T-helper 2 cell treated with Interferon-gamma antibody and Interleukin-4, amounts not matched to agents 5 μg/mL and 100 μg/mL, for 36 hours (primary cell): ENCODE measurements around the gene TSPAN31.

Source experiments
- DNase-seq: peaks from one replicate; pipeline ENCODE4 v3.0.0; 2021; ENCODE audit warnings: low spot score
- H3K27ac Mint-ChIP-seq: one replicate; pipeline ENCODE4 v1.8.0; 2021; ENCODE audit warnings: mild to moderate bottlenecking, mixed read lengths
- H3K27me3 Mint-ChIP-seq: one replicate; pipeline ENCODE4 v1.8.0; 2021; ENCODE audit warnings: low read depth, mixed read lengths
- H3K36me3 Mint-ChIP-seq: one replicate; pipeline ENCODE4 v1.8.0; 2021; ENCODE audit warnings: low read depth, mixed read lengths
- H3K4me1 Mint-ChIP-seq: one replicate; pipeline ENCODE4 v1.8.0; 2021; ENCODE audit warnings: low read depth, mixed read lengths
- H3K4me3 Mint-ChIP-seq: one replicate; pipeline ENCODE4 v1.8.0; 2022; ENCODE audit warnings: mild to moderate bottlenecking, moderate library complexity, mixed read lengths
- H3K9me3 Mint-ChIP-seq: one replicate; pipeline ENCODE4 v1.8.0; 2021; ENCODE audit warnings: mixed read lengths

Gene TSPAN31

DNA sequence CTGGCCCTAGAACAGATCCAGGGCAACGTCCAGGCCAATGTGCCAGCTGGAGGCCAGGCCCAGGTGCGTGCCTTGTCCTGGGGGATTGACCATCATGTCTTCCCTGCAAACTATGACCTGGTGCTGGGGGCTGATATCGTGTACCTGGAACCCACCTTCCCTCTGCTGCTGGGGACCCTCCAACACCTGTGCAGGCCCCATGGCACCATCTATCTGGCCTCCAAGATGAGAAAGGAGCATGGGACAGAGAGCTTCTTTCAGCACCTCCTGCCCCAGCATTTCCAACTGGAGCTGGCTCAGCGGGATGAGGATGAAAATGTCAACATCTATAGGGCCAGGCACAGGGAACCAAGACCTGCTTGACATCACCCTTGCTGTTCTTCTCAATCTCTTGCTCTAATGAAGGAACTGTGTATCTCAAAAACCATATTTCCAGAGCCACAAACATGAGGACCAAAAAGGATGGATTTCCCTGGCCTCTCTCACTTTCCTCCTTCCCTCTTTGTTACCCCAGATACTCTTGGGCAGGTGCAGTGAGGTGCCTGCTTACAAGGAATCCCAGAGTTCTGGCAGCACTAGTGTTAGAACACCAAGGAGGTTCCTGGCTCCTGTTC, 35.6 kb downstream of the TSPAN31 start:
- H3K36me3 Mint-ChIP-seq, result peaks cover 13% of the 10 kb centered on the region
- no peaks in the 10 kb centered on the region for H3K9me3 Mint-ChIP-seq
- H3K27me3 Mint-ChIP-seq, result no peaks in the 10 kb centered on the region
- H3K4me3 Mint-ChIP-seq, result no peak overlapping the region
- no peak for DNase-seq
- no peak overlapping the region for H3K27ac Mint-ChIP-seq
- H3K4me1 Mint-ChIP-seq, result peaks cover 18% of the 10 kb centered on the region

DNA sequence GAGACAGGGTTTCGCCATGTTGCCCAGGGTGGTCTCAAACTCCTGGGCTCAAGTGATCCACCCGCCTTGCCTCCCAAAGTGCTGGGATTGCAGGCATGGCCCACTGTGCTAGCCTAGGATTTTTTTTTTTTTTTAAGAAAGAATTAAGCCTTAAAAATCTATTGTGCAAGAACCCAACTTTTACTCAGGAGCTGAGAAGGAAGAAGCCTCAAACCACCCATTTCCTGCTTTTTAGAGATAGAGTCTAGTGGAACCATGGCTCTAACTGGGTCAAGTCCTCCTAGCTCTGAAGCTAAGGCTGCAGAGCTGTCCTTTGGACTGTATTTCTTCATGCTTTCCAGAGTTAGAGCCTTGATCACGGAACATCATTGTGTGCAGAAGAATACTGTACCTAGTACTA, 36.4 kb downstream of the TSPAN31 start:
- peak overlapping the region; percentile 76 for H3K27ac Mint-ChIP-seq
- no peak for DNase-seq
- peaks cover 14% of the 10 kb centered on the region for H3K36me3 Mint-ChIP-seq
- H3K27me3 Mint-ChIP-seq, result no peaks in the 10 kb centered on the region
- H3K4me3 Mint-ChIP-seq, result no peak overlapping the region
- no peaks in the 10 kb centered on the region for H3K9me3 Mint-ChIP-seq
- H3K4me1 Mint-ChIP-seq, result peaks cover 16% of the 10 kb centered on the region

DNA sequence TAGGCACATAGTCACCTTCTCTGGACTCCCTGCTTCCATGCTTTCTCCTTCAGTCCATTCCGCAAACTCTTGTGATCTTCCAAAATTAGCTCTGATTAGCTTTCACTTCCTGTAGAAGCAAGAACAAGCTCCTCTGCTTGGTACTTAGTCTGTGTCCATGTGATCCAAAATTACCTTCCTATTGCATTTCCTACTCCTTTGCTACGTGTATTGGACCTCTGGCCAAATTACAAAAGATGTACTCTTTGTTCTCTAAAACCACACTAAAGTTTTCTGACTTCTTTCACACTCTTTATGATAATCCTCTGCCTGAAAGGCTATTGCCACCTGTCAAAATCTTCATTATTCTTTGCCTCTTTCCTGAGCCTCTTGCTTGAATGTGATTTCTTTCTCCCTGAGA, 37.0 kb downstream of the TSPAN31 start:
- DNase-seq, result no peak
- Mint-ChIP-seq H3K9me3 (no peaks in the 10 kb centered on the region), H3K4me3 (peak overlapping the region; percentile 96), H3K27me3 (no peaks in the 10 kb centered on the region), H3K4me1 (peaks cover 16% of the 10 kb centered on the region), H3K36me3 (peaks cover 18% of the 10 kb centered on the region), H3K27ac (peak overlapping the region; percentile 76)

DNA sequence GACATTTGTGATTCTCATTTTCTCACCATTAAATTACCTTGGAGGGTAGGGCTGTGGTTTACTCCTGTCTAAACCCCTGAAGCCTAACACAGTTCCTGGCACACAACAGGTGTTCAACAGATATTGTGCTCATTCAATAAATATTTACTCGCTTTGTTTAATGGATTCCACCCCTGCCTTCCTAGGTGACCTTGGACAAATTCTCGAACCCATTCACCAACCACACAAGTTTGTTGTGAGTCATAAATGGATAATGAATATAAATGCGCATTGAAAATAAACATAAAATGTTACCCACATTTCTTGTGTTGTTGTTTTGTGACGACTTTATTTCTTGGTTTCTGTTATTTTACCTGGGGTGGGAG, 37.4 kb downstream of the TSPAN31 start:
- H3K27me3 Mint-ChIP-seq, result no peaks in the 10 kb centered on the region
- H3K36me3 Mint-ChIP-seq, result peaks cover 20% of the 10 kb centered on the region
- peak overlapping the region; percentile 94 for H3K27ac Mint-ChIP-seq
- no peaks in the 10 kb centered on the region for H3K9me3 Mint-ChIP-seq
- peak overlapping the region; percentile 96 for H3K4me3 Mint-ChIP-seq
- peaks cover 16% of the 10 kb centered on the region for H3K4me1 Mint-ChIP-seq
- no peak for DNase-seq

DNA sequence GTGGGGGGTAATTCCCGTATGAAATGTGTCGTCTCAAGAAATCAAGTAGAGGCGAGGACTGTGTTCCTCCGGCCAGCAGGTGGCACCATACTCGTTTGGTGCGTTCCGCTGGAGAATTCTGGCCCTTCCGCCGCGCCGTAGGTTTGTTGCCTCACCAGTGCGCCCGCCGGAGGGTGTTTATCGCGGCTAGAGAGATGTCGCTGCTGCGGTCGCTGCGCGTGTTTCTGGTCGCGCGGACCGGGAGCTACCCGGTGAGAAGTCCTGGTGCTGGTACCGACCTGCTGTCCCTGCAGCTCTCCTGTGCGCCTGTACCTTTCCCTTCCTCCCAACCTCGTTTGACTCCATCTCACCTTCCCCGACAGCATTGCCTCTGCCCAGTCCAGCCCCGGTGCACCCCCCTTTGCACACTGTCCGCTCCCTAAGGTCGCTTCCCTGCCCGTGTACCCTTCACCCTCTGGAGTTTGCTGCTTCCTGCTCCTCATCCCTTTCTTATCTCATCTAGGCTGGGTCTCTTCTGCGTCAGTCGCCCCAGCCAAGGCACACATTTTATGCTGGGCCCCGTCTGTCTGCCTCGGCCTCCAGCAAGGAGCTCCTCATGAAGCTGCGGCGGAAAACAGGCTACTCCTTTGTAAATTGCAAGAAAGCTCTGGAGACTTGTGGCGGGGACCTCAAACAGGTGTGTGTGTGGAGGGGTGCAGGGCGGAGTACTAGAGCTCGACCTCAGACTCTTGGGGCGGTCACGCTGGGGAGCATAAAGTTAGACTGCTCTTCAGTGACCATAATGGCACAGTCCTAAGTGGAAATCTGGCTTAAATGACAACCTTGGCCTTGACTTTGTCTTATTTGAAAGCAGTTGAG, 38.0 kb downstream of the TSPAN31 start, which contains the start of gene TSFM:
Gene TSFM (plus strand): TSS at position 180 of the 858 bp plus-strand sequence. CDS start 15 bp downstream, at position 195.
- Mint-ChIP-seq H3K27me3 (no peaks in the 10 kb centered on the region), H3K4me3 (peak within 1 kb of the TSS; percentile 96), H3K27ac (peak within 1 kb of the TSS; percentile 94), H3K36me3 (peaks cover 26% of the 10 kb centered on the region), H3K4me1 (peaks cover 16% of the 10 kb centered on the region), H3K9me3 (no peaks in the 10 kb centered on the region)
- DNase-seq, result peak; percentile 94

DNA sequence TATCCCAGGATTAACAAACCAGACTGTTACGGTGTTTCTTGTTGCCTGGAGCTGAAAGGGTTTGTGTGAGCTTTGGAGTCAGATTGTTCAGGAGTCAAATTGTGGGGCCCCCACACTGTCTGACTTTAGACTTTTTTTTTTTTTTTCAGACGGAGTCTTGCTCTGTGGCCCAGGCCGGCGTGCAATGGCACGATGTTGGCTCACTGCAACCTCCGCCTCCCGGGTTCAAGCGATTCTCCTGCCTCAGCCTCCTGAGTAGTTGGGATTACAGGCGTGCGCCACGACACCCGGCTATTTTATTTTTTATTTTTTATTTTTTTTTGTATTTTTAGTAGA, 38.6 kb downstream of the TSPAN31 start:
- H3K27me3 Mint-ChIP-seq, result no peaks in the 10 kb centered on the region
- peaks cover 27% of the 10 kb centered on the region for H3K36me3 Mint-ChIP-seq
- peak overlapping the region; percentile 96 for H3K4me3 Mint-ChIP-seq
- no peaks in the 10 kb centered on the region for H3K9me3 Mint-ChIP-seq
- peaks cover 16% of the 10 kb centered on the region for H3K4me1 Mint-ChIP-seq
- DNase-seq, result no peak
- peak overlapping the region; percentile 94 for H3K27ac Mint-ChIP-seq

DNA sequence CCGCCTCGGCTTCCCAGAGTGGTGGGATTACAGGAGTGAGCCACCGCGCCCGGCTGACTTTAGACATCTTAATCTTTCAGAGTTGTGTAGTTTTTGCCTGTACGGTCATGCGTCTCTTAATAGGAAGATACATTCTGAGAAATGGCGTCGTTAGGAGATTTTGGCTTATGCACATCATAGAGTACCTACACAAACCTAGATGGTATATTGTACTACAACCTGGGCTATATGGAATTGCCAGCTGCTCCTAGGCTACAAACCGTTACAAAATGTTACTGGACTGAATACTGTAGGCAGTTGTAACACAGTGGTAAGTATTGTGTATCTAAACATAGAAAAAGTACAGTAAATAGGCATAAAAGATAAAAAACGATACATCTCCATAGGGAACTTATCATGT, 39.0 kb downstream of the TSPAN31 start:
- Mint-ChIP-seq H3K4me1 (peaks cover 16% of the 10 kb centered on the region), H3K36me3 (peaks cover 31% of the 10 kb centered on the region)

DNA sequence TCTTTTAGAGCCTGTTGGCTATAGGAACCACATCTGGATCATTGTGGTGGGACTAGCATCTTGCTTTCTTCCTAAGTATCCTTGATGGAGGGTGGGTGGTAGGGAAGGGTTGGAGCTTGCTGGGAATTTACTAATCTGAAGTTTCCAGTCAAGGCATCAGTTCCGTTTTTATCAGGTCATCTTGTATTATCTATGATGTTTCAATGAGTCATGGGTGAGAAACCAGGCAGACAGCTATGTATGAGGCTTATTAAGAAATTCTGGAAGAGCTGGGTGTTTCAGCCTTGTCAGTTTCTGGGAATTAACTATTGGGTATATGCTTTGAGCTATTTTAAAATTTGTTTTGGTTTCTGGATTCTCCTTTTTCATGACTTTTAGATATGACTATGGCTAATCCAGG, 49.1 kb downstream of the TSPAN31 start:
- Mint-ChIP-seq H3K9me3 (no peaks in the 10 kb centered on the region), H3K4me3 (no peak overlapping the region), H3K36me3 (peaks cover 44% of the 10 kb centered on the region), H3K27me3 (no peaks in the 10 kb centered on the region), H3K27ac (no peak overlapping the region), H3K4me1 (no peaks in the 10 kb centered on the region)
- no peak for DNase-seq

More for the DNA sequence above, 39.0 kb downstream of the TSPAN31 start:
- Mint-ChIP-seq H3K27me3 (no peaks in the 10 kb centered on the region), H3K27ac (peak overlapping the region; percentile 34), H3K9me3 (no peaks in the 10 kb centered on the region), H3K4me3 (peak overlapping the region; percentile 73)
- DNase-seq, result no peak

DNA sequence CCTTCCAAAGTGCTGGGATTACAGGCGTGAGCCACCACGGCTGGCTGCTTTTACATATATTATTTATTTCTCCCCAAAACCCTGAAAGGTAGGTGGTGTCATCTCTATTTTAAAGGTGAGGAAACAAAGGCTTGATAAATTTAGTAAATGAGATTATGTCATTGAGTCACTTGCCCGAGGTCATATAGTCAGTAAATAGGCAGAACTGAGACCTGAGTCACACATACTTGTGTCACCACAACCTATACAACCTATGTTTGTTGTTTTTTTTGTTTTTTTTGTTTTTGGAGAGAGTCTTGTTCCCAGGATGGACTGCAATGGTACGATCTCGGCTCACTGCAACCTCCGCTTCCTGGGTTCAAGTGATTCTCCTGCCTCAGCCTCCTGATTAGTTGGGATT, 50.5 kb downstream of the TSPAN31 start:
- no peak for DNase-seq
- Mint-ChIP-seq H3K4me1 (no peaks in the 10 kb centered on the region), H3K4me3 (no peak overlapping the region), H3K27ac (no peak overlapping the region), H3K36me3 (peaks cover 39% of the 10 kb centered on the region), H3K27me3 (no peaks in the 10 kb centered on the region), H3K9me3 (no peaks in the 10 kb centered on the region)

DNA sequence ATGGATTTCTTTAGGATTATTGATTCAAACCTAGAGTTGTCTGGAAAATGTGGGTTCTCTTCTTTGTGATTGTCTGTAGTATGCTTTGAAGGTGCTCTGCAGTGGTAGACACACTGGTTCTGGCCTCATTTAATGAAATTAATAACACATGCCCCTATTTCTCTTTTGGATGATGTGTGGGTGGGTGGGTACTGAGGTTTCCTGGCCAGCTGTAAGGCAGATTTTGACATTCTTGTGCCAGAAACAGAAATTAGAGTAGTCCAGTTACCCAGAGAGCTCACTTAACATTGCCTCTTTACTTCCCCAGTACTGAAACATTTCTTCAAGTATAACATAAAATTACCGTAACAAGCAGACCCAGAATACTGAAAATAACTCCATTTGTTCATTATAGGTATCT, 52.2 kb downstream of the TSPAN31 start:
- Mint-ChIP-seq H3K4me1 (no peaks in the 10 kb centered on the region), H3K27ac (no peak overlapping the region), H3K4me3 (no peak overlapping the region), H3K36me3 (peaks cover 36% of the 10 kb centered on the region), H3K27me3 (no peaks in the 10 kb centered on the region), H3K9me3 (no peaks in the 10 kb centered on the region)
- DNase-seq, result no peak

DNA sequence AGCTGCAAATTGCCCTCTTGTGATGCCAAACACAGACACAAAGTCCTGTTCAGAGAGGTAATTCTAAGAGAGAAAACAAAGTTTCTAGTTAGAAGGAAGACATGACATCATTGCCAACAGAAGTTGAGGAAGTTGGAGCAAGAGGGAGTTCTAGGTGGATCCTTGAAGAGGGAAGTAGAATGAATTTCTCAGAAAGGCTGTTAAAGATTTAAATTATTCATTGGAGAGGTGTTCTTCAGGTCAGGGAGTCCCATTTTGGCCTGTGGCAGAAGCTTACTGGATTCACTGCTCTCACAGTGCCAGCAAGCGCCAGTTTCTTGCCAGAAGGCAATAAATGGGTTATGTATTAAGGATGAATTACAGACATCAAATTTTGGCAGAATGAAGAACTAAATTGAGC, 53.1 kb downstream of the TSPAN31 start:
- Mint-ChIP-seq H3K36me3 (peaks cover 29% of the 10 kb centered on the region), H3K4me3 (no peak overlapping the region), H3K27ac (no peak overlapping the region), H3K27me3 (no peaks in the 10 kb centered on the region), H3K4me1 (no peaks in the 10 kb centered on the region), H3K9me3 (no peaks in the 10 kb centered on the region)
- DNase-seq, result no peak
